Sigmoid colon (tissue), 7 donors: ENCODE measurements around the gene MOXD1. TPM values are rescaled to one million over a fixed set of nuclear protein-coding genes. Genes with fewer than 3 reads are reported as not detected.
"Not testable (repeated sequence)": the region's sequence is repeated elsewhere in the genome, so short reads cannot be mapped to it uniquely, and the experiment has no call there.

Experiments used
- DNase-seq: peaks from one replicate; pipeline ENCODE4 v3.0.0-alpha.2; 2019
- H3K27ac ChIP-seq, 4 donors: fragments of 200-600 bp; sonication (generic); one replicate each; pipeline ENCODE4 v1.5.1; 2016 to 2019; ENCODE audit warnings: mild to moderate bottlenecking in 1 of 4
- H3K27me3 ChIP-seq, 3 donors: fragments of 200-600 bp; sonication (generic); one replicate each; pipeline ENCODE4 v1.5.1; 2019; ENCODE audit warnings: mild to moderate bottlenecking in 1 of 3
- H3K36me3 ChIP-seq, 4 donors: fragments of 200-600 bp; sonication (generic); one replicate each; pipeline ENCODE4 v1.5.1; 2016 to 2019
- H3K4me1 ChIP-seq, 4 donors: fragments of 200-600 bp; sonication (generic); one replicate each; pipeline ENCODE4 v1.5.1; 2017 to 2019
- H3K4me3 ChIP-seq, 4 donors: fragments of 200-600 bp; sonication (generic); one replicate each; pipeline ENCODE4 v1.5.1; 2017 to 2019; ENCODE audit warnings: mild to moderate bottlenecking in 2 of 4, moderate library complexity in 1 of 4
- H3K9me3 ChIP-seq, 4 donors: fragments of 200-600 bp in 3 of 4; sonication (generic) in 3 of 4; one replicate each; pipeline versions ENCODE4 v1.5.1 to v1.6.1; 2013 to 2019
- EP300 ChIP-seq, 4 donors: sonication (generic); formaldehyde crosslinking; IDR thresholded peaks; one replicate each; pipeline ENCODE4 v1.6.1; 2017; ENCODE audit warnings: antibody characterized with exemption in 4 of 4
- POLR2A ChIP-seq, 2 donors: fragments of 450-650 bp; IDR thresholded peaks; one replicate each; pipeline ENCODE4 v1.6.1; 2016; ENCODE audit warnings: antibody characterized with exemption in 2 of 2, mild to moderate bottlenecking in 2 of 2, moderate library complexity in 2 of 2
- POLR2AphosphoS5 ChIP-seq, 4 donors: sonication (generic); formaldehyde crosslinking; IDR thresholded peaks; one replicate each; pipeline ENCODE4 v1.6.1; 2017; ENCODE audit warnings: antibody characterized with exemption in 4 of 4
- WGBS, 2 donors: extraction: QIAGEN DNeasy Blood & Tissue Kit; methylation state at CpG; one replicate each; pipeline ENCODE4 v1.1.7; 2013; 5-methylcytosine and 5-hydroxymethylcytosine counted together
- intact Hi-C: fragments of 100-400 bp; cut with DNase I; formaldehyde crosslinking; loops from one replicate; pipeline ENCODE4 v1.15.1; 2023
- polyA plus RNA-seq, 3 donors: library from polyadenylated mRNA; stranded (reverse); fragments of 200-250 nt; gene quantifications; one replicate each; pipeline ENCODE4 v1.2.3, GENCODE V29; 2013
- total RNA-seq, 4 donors: library from RNA; depleted of rRNA; stranded (reverse); fragments of >200 nt; gene quantifications; one replicate each; pipeline ENCODE4 v1.1.0, GENCODE V29; 2016
- TF ChIP-seq, protein P1 (sequence below), 4 experiments: fragments of 450-650 bp in 3 of 4; fragments of 200-600 bp in 1 of 4; IDR thresholded peaks; one replicate each; pipeline ENCODE4 v1.5.1; 2016 to 2019; ENCODE audit warnings: antibody characterized with exemption in 4 of 4, mild to moderate bottlenecking in 3 of 4, moderate library complexity in 2 of 4
- donor health status: healthy with polysubstance abuse.
- donor health status: Bipolar disorder and iron deficiency.
- donor health status: healthy.

MOXD1 gene
- total and polyA plus RNA-seq, 7 donors, result 1.2 to 20.8 (median 9.4) TPM

- Histone ChIP-seq H3K4me1 (no peaks in the 10 kb centered on the region), H3K27ac (no peak overlapping the region), H3K36me3 (peaks cover 0 to 9% (median 0%) of the 10 kb centered on the region in 4 donors), H3K27me3 (no peaks in the 10 kb centered on the region), H3K4me3 (no peak overlapping the region), H3K9me3 (peaks cover 0 to 14% (median 5%) of the 10 kb centered on the region in 4 donors)
- intact Hi-C loops, result no loop called here
- DNase-seq, result no peak
- no peak for TF ChIP-seq POLR2AphosphoS5 (IDR thresholded peaks at IDR 0.05)
- no peak for TF ChIP-seq POLR2A (IDR thresholded peaks at IDR 0.05)
- TF ChIP-seq EP300 (IDR thresholded peaks at IDR 0.05), result no peak
- TF ChIP-seq, protein P1, sequence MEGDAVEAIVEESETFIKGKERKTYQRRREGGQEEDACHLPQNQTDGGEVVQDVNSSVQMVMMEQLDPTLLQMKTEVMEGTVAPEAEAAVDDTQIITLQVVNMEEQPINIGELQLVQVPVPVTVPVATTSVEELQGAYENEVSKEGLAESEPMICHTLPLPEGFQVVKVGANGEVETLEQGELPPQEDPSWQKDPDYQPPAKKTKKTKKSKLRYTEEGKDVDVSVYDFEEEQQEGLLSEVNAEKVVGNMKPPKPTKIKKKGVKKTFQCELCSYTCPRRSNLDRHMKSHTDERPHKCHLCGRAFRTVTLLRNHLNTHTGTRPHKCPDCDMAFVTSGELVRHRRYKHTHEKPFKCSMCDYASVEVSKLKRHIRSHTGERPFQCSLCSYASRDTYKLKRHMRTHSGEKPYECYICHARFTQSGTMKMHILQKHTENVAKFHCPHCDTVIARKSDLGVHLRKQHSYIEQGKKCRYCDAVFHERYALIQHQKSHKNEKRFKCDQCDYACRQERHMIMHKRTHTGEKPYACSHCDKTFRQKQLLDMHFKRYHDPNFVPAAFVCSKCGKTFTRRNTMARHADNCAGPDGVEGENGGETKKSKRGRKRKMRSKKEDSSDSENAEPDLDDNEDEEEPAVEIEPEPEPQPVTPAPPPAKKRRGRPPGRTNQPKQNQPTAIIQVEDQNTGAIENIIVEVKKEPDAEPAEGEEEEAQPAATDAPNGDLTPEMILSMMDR (IDR thresholded peaks at IDR 0.05), result no peak
These were observed 81.3 kb downstream of the MOXD1 start for GRCh38 chr6:132320007-132320406.

DNA sequence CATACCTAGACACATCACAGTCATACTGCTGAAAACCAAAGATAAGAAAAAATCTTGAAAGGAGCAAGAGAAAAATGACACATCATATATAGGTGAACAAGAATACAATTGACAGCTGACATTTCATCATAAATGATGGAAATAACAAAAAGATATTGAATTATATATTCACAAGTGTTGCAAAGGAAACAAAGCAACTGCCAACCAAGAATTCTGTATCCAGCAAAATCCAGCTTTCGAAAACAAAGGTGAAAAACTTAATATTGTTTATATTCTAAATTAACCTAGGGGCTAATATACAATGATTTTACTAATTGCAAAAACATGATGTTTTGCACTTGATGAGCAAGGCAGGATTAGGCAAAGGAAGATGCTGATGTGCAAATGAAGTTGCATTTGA, 84.3 kb downstream of the MOXD1 start:
- intact Hi-C loops, result no loop called here
- TF ChIP-seq POLR2AphosphoS5 (IDR thresholded peaks at IDR 0.05) (no peak), EP300 (IDR thresholded peaks at IDR 0.05) (no peak)
- TF ChIP-seq, protein P1 (IDR thresholded peaks at IDR 0.05), result no peak

GRCh38 chr6:132314432-132314831, 86.8 kb downstream of the MOXD1 start:
- intact Hi-C loops, result no loop called here
- Histone ChIP-seq H3K36me3 (peaks cover 0 to 9% (median 0%) of the 10 kb centered on the region in 4 donors), H3K4me3 (no peak overlapping the region), H3K27me3 (no peaks in the 10 kb centered on the region), H3K9me3 (peaks cover 0 to 14% (median 5%) of the 10 kb centered on the region in 4 donors), H3K4me1 (no peaks in the 10 kb centered on the region), H3K27ac (no peak overlapping the region)
- DNase-seq, result no peak
- 38 to 52% methylated on average over 3 of the region's 3 CpGs for WGBS, 2 donors
- TF ChIP-seq POLR2AphosphoS5 (IDR thresholded peaks at IDR 0.05) (no peak), EP300 (IDR thresholded peaks at IDR 0.05) (no peak), POLR2A (IDR thresholded peaks at IDR 0.05) (no peak)
- TF ChIP-seq, protein P1 (IDR thresholded peaks at IDR 0.05), result no peak

More for the DNA sequence above, 84.3 kb downstream of the MOXD1 start:
- Histone ChIP-seq H3K9me3 (peaks cover 0 to 14% (median 5%) of the 10 kb centered on the region in 4 donors), H3K27me3 (no peaks in the 10 kb centered on the region), H3K4me3 (no peak overlapping the region), H3K36me3 (peaks cover 0 to 9% (median 0%) of the 10 kb centered on the region in 4 donors), H3K27ac (no peak overlapping the region), H3K4me1 (no peaks in the 10 kb centered on the region)
- no peak for DNase-seq
- WGBS, 2 donors, result 84 to 97% methylated on average over 1 of the region's 1 CpG

GRCh38 chr6:132310921-132311320, 90.4 kb downstream of the MOXD1 start:
- 51 to 74% methylated on average over 2 of the region's 2 CpGs for WGBS, 2 donors
- intact Hi-C loops, result no loop called here

DNA sequence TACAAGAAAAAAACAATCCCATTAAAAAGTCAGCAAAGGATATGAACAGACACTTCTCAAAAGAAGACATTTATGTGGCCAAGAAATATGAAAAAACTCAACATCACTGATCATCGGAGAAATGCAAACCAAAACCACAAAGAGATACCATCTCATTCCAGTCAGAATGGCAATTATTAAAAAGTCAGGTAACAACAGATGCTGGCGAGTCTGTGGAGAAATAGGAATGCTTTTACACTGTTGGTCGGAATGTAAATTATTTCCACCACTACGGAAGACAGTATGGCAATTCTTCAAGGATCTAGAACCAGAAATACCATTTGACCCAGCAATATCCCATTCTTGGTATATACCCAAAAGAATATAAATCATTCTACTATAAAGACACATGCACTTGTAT, 91.1 kb downstream of the MOXD1 start:
- WGBS, 2 donors, result 88 to 93% methylated on average over 4 of the region's 4 CpGs
- H3K27me3 ChIP-seq, DNase-seq, H3K27ac ChIP-seq, H3K36me3 ChIP-seq, H3K9me3 ChIP-seq, intact Hi-C loops, H3K4me3 ChIP-seq, H3K4me1 ChIP-seq: not testable (repeated sequence)

More at GRCh38 chr6:132310921-132311320, 90.4 kb downstream of the MOXD1 start:
- H3K27me3 ChIP-seq, result no peaks in the 10 kb centered on the region
- peaks cover 0 to 6% (median 0%) of the 10 kb centered on the region in 4 donors for H3K9me3 ChIP-seq
- DNase-seq, result no peak
- H3K4me3 ChIP-seq, result no peak overlapping the region
- H3K27ac ChIP-seq, result no peak overlapping the region
- no peaks in the 10 kb centered on the region for H3K4me1 ChIP-seq
- peaks cover 0 to 4% (median 0%) of the 10 kb centered on the region in 4 donors for H3K36me3 ChIP-seq
- no peak for TF ChIP-seq EP300 (IDR thresholded peaks at IDR 0.05)
- TF ChIP-seq, protein P1 (IDR thresholded peaks at IDR 0.05), result no peak
